ENCODE measurements around the gene NUP133.
A peak's percentile ranks its signal among the peaks of the same experiment; 100 is the strongest.

NUP133 gene

GRCh38 chr1:229452956-229453801, 55.0 kb downstream of the NUP133 start:
- peak; percentile 78 for TF ChIP-seq CTCF (IDR thresholded peaks at IDR 0.05; ENCODE audit: insufficient read depth, missing control alignments)
- DNase-seq (ENCODE audit: insufficient read length, low spot score), result no peak
- peak; percentile 94 for FAIRE-seq

- FAIRE-seq, result no peak
- TF ChIP-seq CTCF (IDR thresholded peaks at IDR 0.05; ENCODE audit: insufficient read depth, missing control alignments), result no peak
- no peak for DNase-seq (ENCODE audit: insufficient read length, low spot score)
Measured at GRCh38 chr1:229448845-229449244, 59.3 kb downstream of the NUP133 start.

- no peak for FAIRE-seq
- no peak for TF ChIP-seq CTCF (IDR thresholded peaks at IDR 0.05; ENCODE audit: insufficient read depth, missing control alignments)
- DNase-seq (ENCODE audit: insufficient read length, low spot score), result no peak
Measured at GRCh38 chr1:229448354-229448753, 59.8 kb downstream of the NUP133 start.

- no peak for TF ChIP-seq CTCF (IDR thresholded peaks at IDR 0.05; ENCODE audit: insufficient read depth, missing control alignments)
- FAIRE-seq, result no peak
- DNase-seq (ENCODE audit: insufficient read length, low spot score), result no peak
Measured at GRCh38 chr1:229447809-229448252, 60.3 kb downstream of the NUP133 start.

GRCh38 chr1:229445828-229446227, 62.3 kb downstream of the NUP133 start:
- FAIRE-seq (no peak), DNase-seq (ENCODE audit: insufficient read length, low spot score) (no peak)
- TF ChIP-seq CTCF (IDR thresholded peaks at IDR 0.05; ENCODE audit: insufficient read depth, missing control alignments), result no peak

- DNase-seq (ENCODE audit: insufficient read length, low spot score), result no peak
- no peak for TF ChIP-seq CTCF (IDR thresholded peaks at IDR 0.05; ENCODE audit: insufficient read depth, missing control alignments)
- no peak for FAIRE-seq
Measured at GRCh38 chr1:229440851-229441537, 67.1 kb downstream of the NUP133 start.

GRCh38 chr1:229438021-229438420, 70.1 kb downstream of the NUP133 start:
- TF ChIP-seq CTCF (IDR thresholded peaks at IDR 0.05; ENCODE audit: insufficient read depth, missing control alignments), result no peak
- DNase-seq (ENCODE audit: insufficient read length, low spot score) (no peak), FAIRE-seq (no peak)
